HepG2 (cell line): ENCODE results near the gene PLA2G4D. TPM values are rescaled to one million over a fixed set of nuclear protein-coding genes. Genes with fewer than 3 reads are reported as not detected.

Experiments used
- AFF4 ChIP-seq: sonication (generic); formaldehyde crosslinking; IDR thresholded peaks from 2 replicates; pipeline ENCODE4 v1.4.0; 2020; ENCODE audit warnings: missing genetic modification reagents
- CCAR2 ChIP-seq: fragments of 200-400 bp; formaldehyde crosslinking; optimal IDR thresholded peaks from 2 replicates; pipeline ENCODE3; 2018; ENCODE audit warnings: low read depth, mild to moderate bottlenecking, low read length, moderate library complexity
- IKZF4 ChIP-seq: sonication (generic); formaldehyde crosslinking; IDR thresholded peaks from 2 replicates; pipeline ENCODE4 v1.5.1; 2020; ENCODE audit warnings: borderline replicate concordance, mild to moderate bottlenecking, low read depth, missing genetic modification reagents; ENCODE audit errors: not compliant biosample characterization
- PCBP1 ChIP-seq: fragments of 200-400 bp; formaldehyde crosslinking; IDR thresholded peaks from 2 replicates; pipeline ENCODE4 v1.6.1; 2017; ENCODE audit warnings: mild to moderate bottlenecking, low read depth, low read length, borderline replicate concordance
- RXRA ChIP-seq: sonication (generic); formaldehyde crosslinking; IDR thresholded peaks from 2 replicates; pipeline ENCODE4 v1.5.1; 2020; ENCODE audit warnings: missing genetic modification reagents
- ZNF709 ChIP-seq: sonication (generic); formaldehyde crosslinking; IDR thresholded peaks from 2 replicates; pipeline ENCODE4 v1.5.0; 2020; ENCODE audit warnings: mild to moderate bottlenecking, missing genetic modification reagents
- polyA plus RNA-seq, 8 experiments: library from polyadenylated mRNA; depleted of rRNA in 3 of 8; stranded (reverse) in 7 of 8; unstranded in 1 of 8; fragments of >200 nt; fragmentation: Illumina TruSeq in 4 of 8; extraction: Trizol in 4 of 8; gene quantifications; 2 replicates each; pipeline versions ENCODE4 v1.2.1 to v1.2.3, GENCODE V29; 2011 to 2016; ENCODE audit warnings: low read depth in 4 of 8, missing spikeins in 1 of 8, mixed read lengths in 1 of 8; ENCODE audit not compliant: insufficient read depth in 1 of 8
- total RNA-seq, 5 experiments: library from RNA; depleted of rRNA; stranded (reverse); fragments of >200 nt; fragmentation: Illumina TruSeq; extraction: Trizol; gene quantifications; 2 replicates each; pipeline ENCODE4 v1.2.3, GENCODE V29; 2016; ENCODE audit warnings: low read depth in 1 of 5
- TF ChIP-seq, protein P1 (sequence below): sonication (generic); formaldehyde crosslinking; IDR thresholded peaks from 2 replicates; pipeline ENCODE4 v1.4.0; 2020; ENCODE audit warnings: mild to moderate bottlenecking, missing genetic modification reagents
- TF ChIP-seq, protein P2 (sequence below): sonication (generic); formaldehyde crosslinking; IDR thresholded peaks from 2 replicates; pipeline ENCODE4 v1.4.0; 2020; ENCODE audit warnings: missing genetic modification reagents

Gene PLA2G4D
- total and polyA plus RNA-seq, 2 of the 13 experiments (the other 11 are each of a cell fraction or from before 2014, with no cell fraction given), result 0.04 to 0.21 TPM

GRCh38 chr15:42104095-42104891 is 9.9 kb upstream of the PLA2G4D start (continued):
- no peak for TF ChIP-seq CCAR2
- TF ChIP-seq, protein P1, sequence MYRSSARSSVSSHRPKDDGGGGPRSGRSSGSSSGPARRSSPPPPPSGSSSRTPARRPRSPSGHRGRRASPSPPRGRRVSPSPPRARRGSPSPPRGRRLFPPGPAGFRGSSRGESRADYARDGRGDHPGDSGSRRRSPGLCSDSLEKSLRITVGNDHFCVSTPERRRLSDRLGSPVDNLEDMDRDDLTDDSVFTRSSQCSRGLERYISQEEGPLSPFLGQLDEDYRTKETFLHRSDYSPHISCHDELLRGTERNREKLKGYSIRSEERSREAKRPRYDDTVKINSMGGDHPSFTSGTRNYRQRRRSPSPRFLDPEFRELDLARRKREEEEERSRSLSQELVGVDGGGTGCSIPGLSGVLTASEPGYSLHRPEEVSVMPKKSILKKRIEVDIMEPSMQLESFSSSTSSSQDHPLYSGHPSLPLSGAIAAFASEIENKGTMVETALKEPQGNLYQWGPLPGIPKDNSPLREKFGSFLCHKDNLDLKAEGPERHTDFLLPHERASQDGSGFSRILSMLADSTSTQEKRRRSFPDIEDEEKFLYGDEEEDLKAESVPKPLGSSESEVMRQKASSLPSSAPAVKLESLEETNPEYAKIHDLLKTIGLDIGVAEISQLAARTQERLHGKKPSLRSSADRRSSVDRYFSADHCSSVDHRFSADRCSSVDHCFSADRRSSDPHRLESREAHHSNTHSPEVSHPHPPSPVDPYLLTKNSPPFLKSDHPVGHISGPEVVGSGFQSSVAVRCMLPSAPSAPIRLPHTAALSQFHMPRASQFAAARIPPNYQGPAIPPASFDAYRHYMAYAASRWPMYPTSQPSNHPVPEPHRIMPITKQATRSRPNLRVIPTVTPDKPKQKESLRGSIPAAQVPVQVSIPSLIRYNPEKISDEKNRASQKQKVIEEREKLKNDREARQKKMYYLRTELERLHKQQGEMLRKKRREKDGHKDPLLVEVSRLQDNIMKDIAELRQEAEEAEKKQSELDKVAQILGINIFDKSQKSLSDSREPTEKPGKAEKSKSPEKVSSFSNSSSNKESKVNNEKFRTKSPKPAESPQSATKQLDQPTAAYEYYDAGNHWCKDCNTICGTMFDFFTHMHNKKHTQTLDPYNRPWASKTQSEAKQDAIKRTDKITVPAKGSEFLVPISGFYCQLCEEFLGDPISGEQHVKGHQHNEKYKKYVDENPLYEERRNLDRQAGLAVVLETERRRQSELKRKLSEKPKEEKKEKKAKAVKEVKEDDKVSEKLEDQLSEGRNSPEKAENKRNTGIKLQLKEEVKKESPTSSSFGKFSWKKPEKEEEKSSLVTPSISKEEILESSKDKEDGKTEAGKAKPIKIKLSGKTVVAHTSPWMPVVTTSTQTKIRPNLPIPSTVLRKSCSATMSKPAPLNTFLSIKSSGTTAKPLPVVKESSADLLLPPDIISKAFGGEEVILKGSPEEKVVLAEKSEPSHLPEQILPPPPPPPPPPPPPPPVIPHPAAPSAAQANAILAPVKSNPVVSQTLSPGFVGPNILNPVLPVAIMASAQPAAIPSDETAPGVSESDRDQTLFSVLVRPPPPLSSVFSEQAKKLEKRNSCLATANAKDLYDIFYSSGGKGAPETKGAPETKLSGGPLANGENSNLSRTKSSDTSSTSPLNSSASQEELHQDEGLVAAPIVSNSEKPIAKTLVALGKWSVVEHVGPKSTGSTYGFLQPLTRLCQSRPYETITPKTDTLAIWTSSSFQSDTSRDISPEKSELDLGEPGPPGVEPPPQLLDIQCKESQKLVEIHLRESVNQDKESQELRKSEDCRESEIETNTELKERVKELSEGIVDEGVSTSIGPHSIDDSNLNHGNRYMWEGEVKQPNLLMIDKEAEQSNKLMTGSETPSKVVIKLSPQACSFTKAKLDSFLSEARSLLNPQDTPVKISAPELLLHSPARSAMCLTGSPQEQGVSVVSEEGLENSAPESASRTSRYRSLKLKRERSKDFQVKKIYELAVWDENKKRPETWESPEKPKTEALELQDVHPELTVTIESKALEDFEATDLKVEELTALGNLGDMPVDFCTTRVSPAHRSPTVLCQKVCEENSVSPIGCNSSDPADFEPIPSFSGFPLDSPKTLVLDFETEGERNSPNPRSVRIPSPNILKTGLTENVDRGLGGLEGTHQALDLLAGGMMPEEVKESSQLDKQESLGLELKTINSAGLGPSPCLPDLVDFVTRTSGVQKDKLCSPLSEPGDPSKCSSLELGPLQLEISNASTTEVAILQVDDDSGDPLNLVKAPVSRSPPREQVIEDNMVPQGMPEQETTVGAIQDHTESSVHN (CRISPR knock-in tag), result no peak
- TF ChIP-seq IKZF4 (CRISPR knock-in tag), result no peak
- TF ChIP-seq ZNF709, result no peak
- no peak for TF ChIP-seq RXRA (CRISPR knock-in tag)
- TF ChIP-seq, protein P2, sequence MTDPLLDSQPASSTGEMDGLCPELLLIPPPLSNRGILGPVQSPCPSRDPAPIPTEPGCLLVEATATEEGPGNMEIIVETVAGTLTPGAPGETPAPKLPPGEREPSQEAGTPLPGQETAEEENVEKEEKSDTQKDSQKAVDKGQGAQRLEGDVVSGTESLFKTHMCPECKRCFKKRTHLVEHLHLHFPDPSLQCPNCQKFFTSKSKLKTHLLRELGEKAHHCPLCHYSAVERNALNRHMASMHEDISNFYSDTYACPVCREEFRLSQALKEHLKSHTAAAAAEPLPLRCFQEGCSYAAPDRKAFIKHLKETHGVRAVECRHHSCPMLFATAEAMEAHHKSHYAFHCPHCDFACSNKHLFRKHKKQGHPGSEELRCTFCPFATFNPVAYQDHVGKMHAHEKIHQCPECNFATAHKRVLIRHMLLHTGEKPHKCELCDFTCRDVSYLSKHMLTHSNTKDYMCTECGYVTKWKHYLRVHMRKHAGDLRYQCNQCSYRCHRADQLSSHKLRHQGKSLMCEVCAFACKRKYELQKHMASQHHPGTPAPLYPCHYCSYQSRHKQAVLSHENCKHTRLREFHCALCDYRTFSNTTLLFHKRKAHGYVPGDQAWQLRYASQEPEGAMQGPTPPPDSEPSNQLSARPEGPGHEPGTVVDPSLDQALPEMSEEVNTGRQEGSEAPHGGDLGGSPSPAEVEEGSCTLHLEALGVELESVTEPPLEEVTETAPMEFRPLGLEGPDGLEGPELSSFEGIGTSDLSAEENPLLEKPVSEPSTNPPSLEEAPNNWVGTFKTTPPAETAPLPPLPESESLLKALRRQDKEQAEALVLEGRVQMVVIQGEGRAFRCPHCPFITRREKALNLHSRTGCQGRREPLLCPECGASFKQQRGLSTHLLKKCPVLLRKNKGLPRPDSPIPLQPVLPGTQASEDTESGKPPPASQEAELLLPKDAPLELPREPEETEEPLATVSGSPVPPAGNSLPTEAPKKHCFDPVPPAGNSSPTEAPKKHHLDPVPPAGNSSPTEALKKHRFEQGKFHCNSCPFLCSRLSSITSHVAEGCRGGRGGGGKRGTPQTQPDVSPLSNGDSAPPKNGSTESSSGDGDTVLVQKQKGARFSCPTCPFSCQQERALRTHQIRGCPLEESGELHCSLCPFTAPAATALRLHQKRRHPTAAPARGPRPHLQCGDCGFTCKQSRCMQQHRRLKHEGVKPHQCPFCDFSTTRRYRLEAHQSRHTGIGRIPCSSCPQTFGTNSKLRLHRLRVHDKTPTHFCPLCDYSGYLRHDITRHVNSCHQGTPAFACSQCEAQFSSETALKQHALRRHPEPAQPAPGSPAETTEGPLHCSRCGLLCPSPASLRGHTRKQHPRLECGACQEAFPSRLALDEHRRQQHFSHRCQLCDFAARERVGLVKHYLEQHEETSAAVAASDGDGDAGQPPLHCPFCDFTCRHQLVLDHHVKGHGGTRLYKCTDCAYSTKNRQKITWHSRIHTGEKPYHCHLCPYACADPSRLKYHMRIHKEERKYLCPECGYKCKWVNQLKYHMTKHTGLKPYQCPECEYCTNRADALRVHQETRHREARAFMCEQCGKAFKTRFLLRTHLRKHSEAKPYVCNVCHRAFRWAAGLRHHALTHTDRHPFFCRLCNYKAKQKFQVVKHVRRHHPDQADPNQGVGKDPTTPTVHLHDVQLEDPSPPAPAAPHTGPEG (CRISPR knock-in tag), result no peak
- TF ChIP-seq PCBP1, result no peak
- TF ChIP-seq AFF4 (CRISPR knock-in tag), result no peak
